RWPE2 (cell line): ENCODE data around the gene KANK4.
A peak's percentile ranks its signal among the peaks of the same experiment; 100 is the strongest.

Experiments used
- ATAC-seq: fragments of 200-7000 bp; cut with Tn5 transposase; 3 replicates; pipeline ENCODE4 v1.9.1; 2021; ENCODE audit warnings: low read depth
- DNase-seq: peaks from one replicate; pipeline ENCODE4 v3.0.0-alpha.2; 2020; ENCODE audit warnings: low spot score
- H3K27ac ChIP-seq: fragments of 450-650 bp; 2 replicates; pipeline ENCODE4 v1.5.1; 2017; ENCODE audit warnings: mild to moderate bottlenecking; ENCODE audit not compliant: poor library complexity, severe bottlenecking
- H3K27me3 ChIP-seq: fragments of 250-450 bp; sonication (Bioruptor Pico); 2 replicates; pipeline ENCODE4 v1.5.1; 2021; ENCODE audit warnings: mild to moderate bottlenecking, moderate library complexity; ENCODE audit not compliant: insufficient read depth, poor library complexity, severe bottlenecking
- H3K36me3 ChIP-seq: fragments of 250-450 bp; sonication (Bioruptor Pico); 2 replicates; pipeline ENCODE4 v1.5.1; 2020; ENCODE audit warnings: low read depth, mild to moderate bottlenecking, moderate library complexity
- H3K4me1 ChIP-seq: fragments of 250-450 bp; sonication (Bioruptor Pico); 2 replicates; pipeline ENCODE4 v1.5.1; 2021; ENCODE audit warnings: mild to moderate bottlenecking, moderate library complexity; ENCODE audit not compliant: insufficient read depth, poor library complexity, severe bottlenecking
- H3K4me3 ChIP-seq: fragments of 250-450 bp; sonication (Bioruptor Pico); 2 replicates; pipeline ENCODE4 v1.5.1; 2021; ENCODE audit warnings: mild to moderate bottlenecking, moderate library complexity; ENCODE audit not compliant: severe bottlenecking
- H3K9me3 ChIP-seq: fragments of 250-450 bp; sonication (Bioruptor Pico); 2 replicates; pipeline ENCODE4 v1.5.1; 2021; ENCODE audit warnings: mild to moderate bottlenecking, moderate library complexity; ENCODE audit not compliant: severe bottlenecking
- CTCF ChIP-seq: fragments of 450-650 bp; IDR thresholded peaks from one replicate; pipeline ENCODE4 v1.5.1; 2017; ENCODE audit warnings: mild to moderate bottlenecking, moderate library complexity; ENCODE audit not compliant: poor library complexity, severe bottlenecking

Gene KANK4

GRCh38 chr1:62288662-62289061 lies 30.6 kb downstream of the KANK4 start:
- DNase-seq (no peak), ATAC-seq (no peak)
- no peak overlapping the region for H3K4me3 ChIP-seq
- peaks cover 15% of the 10 kb centered on the region for H3K4me1 ChIP-seq
- H3K9me3 ChIP-seq = no peaks in the 10 kb centered on the region
- H3K36me3 ChIP-seq = no peaks in the 10 kb centered on the region
- TF ChIP-seq CTCF = no peak
- no peak overlapping the region for H3K27ac ChIP-seq
- H3K27me3 ChIP-seq = no peaks in the 10 kb centered on the region

DNA sequence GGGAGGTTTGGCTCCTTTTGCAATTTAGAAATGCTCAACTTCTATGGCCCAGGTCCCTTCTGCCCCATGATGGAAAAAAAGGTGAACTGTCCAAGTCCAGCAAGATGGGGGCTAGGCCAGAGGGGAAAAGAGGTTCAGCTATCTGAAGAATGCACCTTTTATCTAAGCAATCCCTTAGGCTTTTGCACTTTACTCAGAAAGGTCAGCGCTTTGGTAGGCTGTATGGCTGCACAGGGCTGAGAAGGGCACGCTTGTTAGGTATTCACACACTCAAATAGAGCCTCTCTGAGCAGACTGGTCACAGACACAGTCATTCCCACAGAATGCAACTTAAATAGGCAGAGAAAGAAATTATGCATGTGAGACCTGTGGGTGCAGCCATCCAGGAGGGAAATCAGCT lies 31.0 kb downstream of the KANK4 start:
- Histone ChIP-seq H3K27me3 (no peaks in the 10 kb centered on the region), H3K36me3 (no peaks in the 10 kb centered on the region), H3K4me3 (no peak overlapping the region), H3K4me1 (peaks cover 15% of the 10 kb centered on the region), H3K27ac (no peak overlapping the region), H3K9me3 (no peaks in the 10 kb centered on the region)
- no peak for TF ChIP-seq CTCF
- no peak for ATAC-seq
- no peak for DNase-seq

GRCh38 chr1:62286786-62287224 lies 32.4 kb downstream of the KANK4 start:
- Histone ChIP-seq H3K36me3 (no peaks in the 10 kb centered on the region), H3K4me1 (peaks cover 21% of the 10 kb centered on the region), H3K27ac (peak overlapping the region; percentile 44), H3K4me3 (no peak overlapping the region), H3K27me3 (no peaks in the 10 kb centered on the region), H3K9me3 (no peaks in the 10 kb centered on the region)
- TF ChIP-seq CTCF = no peak
- ATAC-seq (peak; percentile 85), DNase-seq (no peak)

- H3K4me1 ChIP-seq = peaks cover 21% of the 10 kb centered on the region
- ATAC-seq (peak; percentile 10; the same call in 1 of the 3 replicates), DNase-seq (no peak)
- no peak for TF ChIP-seq CTCF
- H3K4me3 ChIP-seq = no peak overlapping the region
- no peaks in the 10 kb centered on the region for H3K36me3 ChIP-seq
- no peaks in the 10 kb centered on the region for H3K9me3 ChIP-seq
- H3K27me3 ChIP-seq = no peaks in the 10 kb centered on the region
- H3K27ac ChIP-seq = peak overlapping the region; percentile 44
Observed at GRCh38 chr1:62285984-62286785, 33.0 kb downstream of the KANK4 start.

DNA sequence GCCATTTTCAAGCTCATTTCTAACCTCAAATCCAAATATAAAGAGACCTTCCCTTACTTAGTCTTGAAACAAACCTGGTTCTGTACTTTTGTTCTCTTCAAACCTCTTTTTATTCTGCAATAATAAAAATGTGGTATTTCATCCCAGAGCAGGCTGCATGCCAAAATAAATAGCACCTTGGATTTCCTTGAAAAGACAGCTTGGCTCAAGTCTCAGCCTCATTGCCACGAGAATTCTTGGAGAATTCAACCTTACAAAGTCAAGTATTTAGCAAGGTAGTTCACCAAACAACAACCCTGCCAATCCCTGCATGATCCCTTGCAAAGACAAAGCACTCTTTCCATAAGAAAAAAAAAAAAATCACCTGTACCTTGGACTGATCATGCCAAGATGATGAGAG lies 33.8 kb downstream of the KANK4 start:
- DNase-seq (no peak), ATAC-seq (no peak; the same call in 2 of the 3 replicates)
- peaks cover 21% of the 10 kb centered on the region for H3K4me1 ChIP-seq
- no peaks in the 10 kb centered on the region for H3K36me3 ChIP-seq
- H3K4me3 ChIP-seq = no peak overlapping the region
- no peak for TF ChIP-seq CTCF
- no peaks in the 10 kb centered on the region for H3K27me3 ChIP-seq
- no peaks in the 10 kb centered on the region for H3K9me3 ChIP-seq
- H3K27ac ChIP-seq = peak overlapping the region; percentile 44
